HG03095 (cell line): ENCODE data around the gene PCDHB2.
"Not testable (repeated sequence)": the region's sequence is repeated elsewhere in the genome, so short reads cannot be mapped to it uniquely, and the experiment has no call there.

ENCODE experiments used
- ATAC-seq: cut with Tn5 transposase; IDR thresholded peaks from one replicate; pipeline ENCODE4 v1.9.1; 2021; ENCODE audit warnings: moderate library complexity; ENCODE audit not compliant: unreplicated experiment

PCDHB2 gene

DNA sequence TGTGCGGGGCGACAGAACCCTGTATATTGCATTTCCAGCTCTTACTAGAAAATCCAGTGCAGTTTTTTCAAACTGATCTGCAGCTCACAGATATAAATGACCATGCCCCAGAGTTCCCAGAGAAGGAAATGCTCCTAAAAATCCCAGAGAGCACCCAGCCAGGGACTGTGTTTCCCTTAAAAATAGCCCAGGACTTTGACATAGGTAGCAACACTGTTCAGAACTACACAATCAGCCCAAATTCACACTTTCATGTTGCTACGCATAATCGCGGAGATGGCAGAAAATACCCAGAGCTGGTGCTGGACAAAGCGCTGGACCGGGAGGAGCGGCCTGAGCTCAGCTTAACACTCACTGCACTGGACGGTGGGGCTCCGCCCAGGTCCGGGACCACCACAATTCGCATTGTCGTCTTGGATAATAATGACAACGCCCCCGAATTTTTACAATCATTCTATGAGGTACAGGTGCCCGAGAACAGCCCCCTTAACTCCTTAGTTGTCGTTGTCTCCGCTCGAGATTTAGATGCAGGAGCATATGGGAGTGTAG lies 41.4 kb downstream of the PCDHB2 start:
- no peak for ATAC-seq

DNA sequence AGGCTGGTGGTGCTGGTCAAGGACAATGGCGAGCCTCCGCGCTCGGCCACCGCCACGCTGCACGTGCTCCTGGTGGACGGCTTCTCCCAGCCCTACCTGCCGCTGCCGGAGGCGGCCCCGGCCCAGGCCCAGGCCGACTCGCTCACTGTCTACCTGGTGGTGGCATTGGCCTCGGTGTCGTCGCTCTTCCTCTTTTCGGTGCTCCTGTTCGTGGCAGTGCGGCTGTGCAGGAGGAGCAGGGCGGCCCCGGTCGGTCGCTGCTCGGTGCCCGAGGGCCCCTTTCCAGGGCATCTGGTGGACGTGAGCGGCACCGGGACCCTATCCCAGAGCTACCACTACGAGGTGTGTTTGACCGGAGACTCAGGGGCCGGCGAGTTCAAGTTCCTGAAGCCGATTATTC lies 42.9 kb downstream of the PCDHB2 start:
- not testable (repeated sequence) for ATAC-seq
